AG20443 (cell line): ENCODE measurements around the gene PSMG4.
"Not testable (repeated sequence)": the region's sequence is repeated elsewhere in the genome, so short reads cannot be mapped to it uniquely, and the experiment has no call there.

ENCODE experiments used
- DNase-seq: peaks from one replicate; pipeline ENCODE4 v3.0.0; 2012; ENCODE audit warnings: low spot score, mixed read lengths

PSMG4 gene

DNA sequence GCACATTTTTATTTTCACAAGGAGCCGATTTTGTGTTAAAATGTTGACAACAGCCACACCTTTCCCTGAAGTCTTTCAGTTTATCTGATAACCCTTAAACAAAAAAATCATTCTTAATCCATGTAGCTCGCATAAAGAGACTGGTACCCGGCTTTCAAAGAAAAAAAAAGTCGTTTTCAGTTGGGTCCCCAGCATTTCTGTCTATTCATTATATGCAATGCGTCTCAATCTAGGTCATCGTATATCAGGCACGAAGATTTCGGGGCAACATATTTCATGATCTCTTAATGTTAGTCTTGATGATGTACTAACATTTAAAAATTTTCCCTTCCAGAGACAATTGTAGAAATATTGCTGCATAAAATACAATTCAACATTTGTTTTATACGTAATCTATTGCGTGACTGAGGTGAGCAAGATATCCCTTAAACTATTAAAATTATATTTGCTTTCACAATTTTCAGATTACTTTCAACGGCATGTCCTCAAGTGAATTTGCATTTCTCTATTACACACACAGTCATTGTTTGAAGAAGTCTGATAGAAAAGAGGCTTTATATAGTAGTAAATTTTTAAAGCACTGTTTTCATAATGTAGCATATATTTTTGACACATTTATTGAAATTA, 28.4 kb upstream of the PSMG4 start:
- DNase-seq, result no peak

- DNase-seq, result no peak
Measured at GRCh38 chr6:3230900-3231246, 27.9 kb upstream of the PSMG4 start.

- DNase-seq, result peak; percentile 82
Measured at GRCh38 chr6:3231247-3232016, 27.3 kb upstream of the PSMG4 start.

DNA sequence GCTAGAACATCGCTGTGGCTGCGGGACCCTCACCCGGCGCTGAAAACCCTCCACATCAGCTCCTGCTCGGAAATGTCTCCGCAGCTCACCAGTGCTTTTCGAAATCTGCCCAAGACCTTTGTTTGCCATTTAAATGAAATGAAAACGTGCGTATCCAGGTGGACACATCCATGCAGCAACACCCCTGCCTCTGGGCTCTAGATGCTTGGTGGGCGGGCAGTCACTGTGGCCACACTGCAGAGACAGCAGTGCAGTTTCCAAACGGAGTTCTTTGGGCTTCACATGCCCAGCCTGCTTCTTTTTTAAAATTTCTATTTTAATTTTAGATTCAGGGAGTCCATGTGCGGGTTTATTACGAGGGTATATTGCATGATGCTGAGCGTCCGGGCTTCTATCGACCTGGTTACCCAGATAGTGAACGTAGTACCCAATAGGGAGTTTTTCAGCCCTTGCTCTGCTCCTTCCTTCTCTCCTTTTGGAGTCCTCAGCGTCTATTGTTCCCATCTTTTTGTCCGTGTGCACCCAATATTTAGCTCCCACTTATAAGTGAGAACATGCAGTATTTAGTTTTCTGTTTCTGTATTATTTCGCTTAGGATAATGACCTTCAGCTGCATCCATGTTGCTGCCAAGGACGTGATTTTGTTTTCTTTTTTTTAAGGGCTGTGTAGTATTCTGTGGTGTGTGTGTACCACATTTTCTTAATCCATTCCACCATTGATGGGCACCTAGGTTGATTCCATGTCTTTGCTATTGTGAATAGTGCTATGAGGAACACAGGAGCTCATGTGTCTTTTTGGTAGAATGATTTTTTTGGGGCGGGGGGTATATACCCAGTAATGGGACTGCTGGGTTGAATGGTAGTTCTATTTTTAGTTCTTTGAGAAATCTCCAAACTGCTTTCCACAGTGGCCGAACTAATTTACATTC, 26.5 kb upstream of the PSMG4 start:
- no peak for DNase-seq

DNA sequence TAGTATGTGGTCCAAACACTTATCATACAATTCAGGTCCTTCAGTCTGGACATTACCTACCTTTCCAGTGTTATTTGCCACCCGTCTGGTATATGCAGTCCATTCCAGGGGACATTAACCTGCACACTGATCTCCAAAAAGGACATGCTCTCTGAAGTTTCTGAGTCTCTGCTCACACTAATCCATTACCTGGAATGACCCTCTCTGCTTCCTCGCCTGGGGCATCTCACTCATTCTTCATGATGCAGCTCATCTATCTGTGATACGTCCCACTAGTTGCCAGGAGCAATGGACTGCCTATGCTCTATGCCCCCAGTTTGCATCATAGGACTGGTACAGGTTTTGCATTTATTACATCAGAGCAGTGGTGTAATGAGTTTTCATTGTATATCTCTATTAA, 25.4 kb upstream of the PSMG4 start:
- no peak for DNase-seq

GRCh38 chr6:3233904-3234303, 24.8 kb upstream of the PSMG4 start:
- no peak for DNase-seq

DNA sequence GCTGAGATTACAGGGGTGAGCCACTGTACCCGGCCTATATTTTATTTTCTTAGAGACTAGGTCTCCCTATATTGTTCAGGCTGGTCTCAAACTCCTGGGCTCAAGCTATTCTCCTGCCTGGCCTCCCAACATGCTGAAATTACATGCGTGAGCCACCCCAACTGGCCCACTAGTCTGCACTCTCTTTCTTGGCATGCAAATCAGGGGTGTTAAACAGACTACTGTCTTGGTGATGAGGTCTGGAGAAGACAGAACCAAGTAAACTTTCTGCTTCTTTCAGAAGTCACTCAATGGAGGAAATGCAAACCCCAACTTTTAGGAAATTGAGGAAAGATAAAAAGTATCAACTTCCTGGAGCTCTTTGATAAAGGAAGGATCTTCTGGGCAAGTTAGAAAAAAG, 23.3 kb upstream of the PSMG4 start:
- DNase-seq, result no peak

DNA sequence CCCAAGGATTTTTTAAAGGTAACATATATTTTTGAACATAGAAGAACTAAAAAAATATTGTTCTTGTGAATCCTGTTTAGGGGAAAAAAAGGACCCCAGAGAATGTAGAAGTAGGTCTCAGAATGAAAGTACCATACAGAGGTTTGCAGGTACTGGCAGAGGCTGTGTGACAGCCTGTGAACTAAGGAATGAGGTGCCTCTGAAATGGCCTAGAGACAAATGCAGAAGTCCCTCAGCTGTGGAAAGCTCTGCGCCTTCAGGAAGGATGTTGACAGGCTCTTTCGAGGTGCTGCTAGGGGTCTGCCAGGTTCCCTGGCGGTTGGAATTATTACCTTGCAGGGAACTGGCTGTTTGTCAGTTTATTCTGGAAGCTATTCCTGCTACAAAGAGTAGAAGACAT, 22.7 kb upstream of the PSMG4 start:
- DNase-seq, result no peak

DNA sequence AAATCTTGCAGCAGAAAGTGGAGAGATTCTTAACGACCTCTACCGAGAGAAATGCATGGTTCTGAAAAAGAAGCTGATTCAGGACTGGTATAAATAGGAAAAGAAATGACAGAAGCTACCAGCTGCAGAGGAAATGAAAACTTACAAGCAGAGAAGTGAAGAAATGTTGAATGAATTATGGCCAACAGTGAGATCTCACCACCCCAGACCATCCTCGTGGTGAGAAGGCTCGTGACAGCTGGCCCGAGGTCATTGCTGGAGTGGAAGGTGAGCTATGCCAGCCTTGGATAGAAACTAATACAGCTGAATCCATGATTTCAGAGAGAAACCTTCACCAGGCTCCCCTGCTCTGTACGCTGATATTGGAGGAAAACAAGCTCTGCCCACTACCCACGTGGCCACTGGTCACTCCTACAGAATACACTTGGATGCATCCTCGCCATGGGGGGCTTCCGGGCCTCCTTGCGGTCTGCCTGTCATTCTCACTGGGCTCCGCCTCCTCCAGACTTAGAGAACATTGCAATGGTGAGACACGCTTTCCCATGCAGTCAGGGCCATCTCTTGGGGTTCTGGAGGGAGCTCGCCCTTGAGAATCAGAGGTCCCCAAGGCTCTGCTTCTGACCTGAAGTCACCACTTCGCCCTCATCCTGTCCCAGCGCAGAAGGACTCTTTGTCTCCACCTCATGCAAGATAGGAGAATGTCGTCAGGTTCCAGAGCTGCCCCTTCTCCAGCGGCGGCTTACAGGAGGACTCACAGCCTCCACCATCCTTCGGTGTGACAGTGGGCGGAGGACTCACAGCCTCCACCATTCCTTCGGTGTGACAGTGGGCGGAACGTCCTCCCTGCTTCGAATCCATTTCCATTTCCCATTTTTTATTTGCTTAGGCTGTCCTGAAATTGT, 20.7 kb upstream of the PSMG4 start:
- DNase-seq, result no peak

DNA sequence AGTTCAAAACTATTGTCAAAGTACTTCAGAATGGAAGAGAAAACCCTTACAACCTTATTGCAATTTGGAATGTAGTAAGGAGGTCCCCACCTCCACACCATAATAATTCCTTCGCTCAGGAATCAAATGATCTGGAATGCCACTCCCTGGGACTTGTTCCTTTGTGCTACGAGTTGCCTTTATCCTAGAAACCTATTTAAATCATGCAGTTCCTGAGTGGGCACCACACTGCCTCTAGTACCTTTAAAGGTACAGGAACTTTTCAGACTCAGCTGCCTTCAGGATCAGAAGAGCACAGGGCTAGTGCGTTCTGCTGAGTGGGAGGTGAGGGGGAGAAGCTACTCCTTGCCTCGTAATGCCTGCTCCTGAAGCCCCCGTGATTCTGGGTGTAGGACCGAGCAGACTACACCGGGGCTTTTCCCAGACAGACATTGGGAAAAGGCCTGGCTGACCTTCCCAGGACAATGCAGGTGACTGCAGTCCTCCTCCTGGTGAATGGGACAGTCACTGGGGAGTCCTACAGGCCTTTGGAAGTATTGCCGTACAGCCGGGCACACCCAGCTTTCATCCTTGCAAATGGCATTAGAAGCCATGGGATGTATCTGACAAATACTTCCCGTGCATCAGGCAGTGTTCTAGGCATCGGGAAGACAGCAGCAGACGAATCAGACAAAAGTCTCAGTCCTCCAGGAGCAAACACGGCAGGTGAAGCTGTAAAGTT, 19.5 kb upstream of the PSMG4 start:
- no peak for DNase-seq

- no peak for DNase-seq
Measured at GRCh38 chr6:3240595-3240994, 18.2 kb upstream of the PSMG4 start.

DNA sequence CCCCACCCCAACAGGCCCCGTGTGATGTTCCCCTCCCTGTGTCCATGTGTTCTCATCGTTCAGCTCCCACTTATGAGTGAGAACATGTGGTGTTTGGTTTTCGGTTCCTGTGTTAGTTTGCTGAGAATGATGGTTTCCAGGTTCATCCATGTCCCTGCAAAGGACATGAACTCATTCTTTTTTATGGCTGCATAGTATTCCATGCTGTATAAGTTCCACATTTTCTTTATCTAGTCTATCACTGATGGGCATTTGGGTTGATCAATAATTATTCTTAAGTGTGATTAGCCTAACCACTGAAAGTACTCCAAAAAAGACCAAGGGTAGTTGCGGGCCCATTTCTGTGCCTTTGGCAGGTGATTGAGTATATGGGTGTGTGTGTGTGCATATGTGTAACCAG, 17.0 kb upstream of the PSMG4 start:
- not testable (repeated sequence) for DNase-seq

- DNase-seq, result no peak
Measured at GRCh38 chr6:3242768-3243167, 16.0 kb upstream of the PSMG4 start.

- no peak for DNase-seq
Measured at GRCh38 chr6:3244003-3244831, 14.5 kb upstream of the PSMG4 start.

- not testable (repeated sequence) for DNase-seq
Measured at GRCh38 chr6:3244832-3245161, 13.9 kb upstream of the PSMG4 start.

DNA sequence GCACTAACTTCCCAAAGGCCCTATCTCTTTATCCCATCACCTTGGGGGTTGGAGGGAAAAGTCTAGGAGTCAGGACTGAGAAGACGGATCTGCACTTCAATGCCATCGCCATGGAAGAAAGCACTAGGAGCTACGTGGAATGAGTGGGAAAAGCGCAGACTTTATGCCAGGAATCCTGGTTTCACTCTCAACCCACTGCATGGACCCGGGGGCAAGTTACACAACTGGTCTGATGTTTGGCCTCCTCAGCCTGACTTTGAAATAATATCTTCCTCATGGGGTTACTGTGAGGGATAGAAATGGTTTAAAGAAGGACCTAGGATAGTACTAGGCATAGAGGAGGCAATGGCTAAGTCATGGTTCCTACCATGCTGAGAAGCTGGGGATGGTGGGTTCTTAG, 13.5 kb upstream of the PSMG4 start:
- DNase-seq, result no peak

GRCh38 chr6:3247255-3248146, 11.2 kb upstream of the PSMG4 start:
- peak; percentile 84 for DNase-seq

DNA sequence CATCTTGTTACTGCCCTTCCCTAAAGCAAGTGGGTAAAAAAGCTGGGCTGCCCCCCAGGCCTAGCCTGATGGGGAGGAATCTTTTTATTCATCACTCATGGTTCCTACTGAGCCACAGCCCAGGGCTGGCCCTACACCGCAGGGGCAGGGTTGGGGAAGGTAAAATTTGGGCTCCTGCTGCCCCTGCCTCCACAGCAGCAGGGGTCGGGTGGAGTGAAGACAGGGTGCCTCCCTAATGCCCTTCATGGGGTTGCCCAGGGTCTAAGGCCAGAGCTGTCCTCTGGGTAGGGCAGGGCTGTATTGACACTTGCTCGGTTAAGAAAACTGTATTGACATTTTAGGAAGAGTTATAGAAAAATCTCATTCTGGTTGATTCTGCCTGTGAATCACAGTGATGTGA, 8.9 kb upstream of the PSMG4 start:
- no peak for DNase-seq

DNA sequence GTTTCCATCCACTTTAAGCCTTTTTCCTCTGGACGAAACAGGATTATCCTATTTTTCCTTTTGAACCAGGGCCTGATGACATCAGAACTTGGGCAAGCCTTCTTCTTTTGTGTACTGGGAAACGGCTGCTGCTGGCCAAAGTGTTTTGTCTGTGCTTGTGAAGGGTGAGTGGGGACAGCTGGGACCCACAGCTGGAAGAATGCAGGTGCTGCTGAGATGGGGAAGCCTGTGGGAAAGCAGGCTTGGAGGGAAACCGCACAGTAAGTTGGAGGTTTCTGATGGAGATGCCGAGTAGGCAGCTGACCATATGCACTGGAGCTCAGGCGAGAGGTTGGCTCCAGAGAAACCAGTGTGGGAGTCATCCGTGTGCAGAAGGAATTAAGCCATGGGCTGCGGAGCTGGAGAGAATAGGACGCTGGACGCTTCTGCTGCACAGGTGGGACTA, 8.5 kb upstream of the PSMG4 start:
- DNase-seq, result no peak
